ENCODE measurements around the gene APOE.
A peak's percentile ranks its signal among the peaks of the same experiment; 100 is the strongest.
"Not testable (repeated sequence)": the region's sequence is repeated elsewhere in the genome, so short reads cannot be mapped to it uniquely, and the experiment has no call there.

The APOE gene

DNA sequence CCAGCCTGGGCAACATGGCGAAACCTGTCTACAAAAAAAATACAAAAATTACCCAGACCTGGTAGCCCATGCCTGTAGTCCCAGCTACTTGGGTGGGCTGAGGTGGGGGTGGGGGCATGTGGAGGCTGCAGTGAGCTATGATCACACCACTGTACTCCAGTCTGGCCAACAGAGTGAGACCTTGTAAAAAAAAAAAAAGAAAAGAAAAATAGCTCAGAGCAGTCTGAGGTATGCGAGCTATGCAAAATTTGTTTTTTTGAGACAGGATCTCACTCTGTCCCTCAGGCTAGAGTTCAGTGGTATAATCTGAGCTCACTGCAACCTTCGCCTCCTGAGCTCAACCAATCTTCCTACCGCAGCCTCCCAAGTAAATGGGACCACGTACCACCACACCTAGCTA is 21.7 kb upstream of the APOE start:
- no peak for DNase-seq (ENCODE audit: low read depth in 2 of 3, low spot score in 2 of 3)

DNA sequence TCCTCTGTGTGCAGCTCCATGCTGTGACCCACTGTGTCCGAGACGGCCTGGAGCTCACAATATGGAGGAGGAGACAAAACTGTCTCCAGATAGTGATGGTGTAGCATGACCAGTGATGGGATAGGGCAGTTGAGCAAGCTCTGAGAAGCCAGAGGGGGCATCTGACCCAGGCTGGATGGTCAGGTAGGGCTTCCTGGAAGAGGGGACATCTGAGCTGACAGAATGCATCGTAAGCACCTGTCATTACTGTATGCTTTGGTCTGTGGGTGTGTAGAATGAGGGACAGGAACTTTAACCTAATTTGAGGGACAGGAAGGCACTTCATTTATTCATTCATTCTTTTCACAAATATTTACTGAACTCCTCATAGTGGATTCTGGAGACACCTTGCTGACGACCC is 21.0 kb upstream of the APOE start:
- no peak for DNase-seq (ENCODE audit: low read depth in 2 of 3, low spot score in 2 of 3)

DNA sequence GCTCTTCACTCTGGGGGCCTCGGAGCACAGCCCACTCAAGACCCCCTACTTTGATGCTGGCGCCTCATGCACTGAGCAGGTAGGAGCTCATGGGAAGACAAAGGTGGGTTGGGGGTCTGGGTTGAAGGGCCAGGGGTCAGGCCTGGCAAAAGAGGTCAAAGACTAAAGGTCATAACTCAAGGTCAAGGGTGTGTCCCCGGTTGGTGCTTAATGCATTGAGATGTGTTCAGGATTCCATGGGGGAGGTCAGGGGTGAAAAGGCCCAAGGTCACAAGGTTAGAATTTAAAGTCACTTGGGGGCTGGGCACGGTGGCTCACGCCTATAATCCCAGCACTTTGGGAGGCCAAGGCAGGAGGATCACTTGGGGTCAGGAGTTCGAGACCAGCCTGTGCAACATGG is 19.5 kb upstream of the APOE start:
- DNase-seq (ENCODE audit: low read depth in 2 of 3, low spot score in 2 of 3): no peak

DNA sequence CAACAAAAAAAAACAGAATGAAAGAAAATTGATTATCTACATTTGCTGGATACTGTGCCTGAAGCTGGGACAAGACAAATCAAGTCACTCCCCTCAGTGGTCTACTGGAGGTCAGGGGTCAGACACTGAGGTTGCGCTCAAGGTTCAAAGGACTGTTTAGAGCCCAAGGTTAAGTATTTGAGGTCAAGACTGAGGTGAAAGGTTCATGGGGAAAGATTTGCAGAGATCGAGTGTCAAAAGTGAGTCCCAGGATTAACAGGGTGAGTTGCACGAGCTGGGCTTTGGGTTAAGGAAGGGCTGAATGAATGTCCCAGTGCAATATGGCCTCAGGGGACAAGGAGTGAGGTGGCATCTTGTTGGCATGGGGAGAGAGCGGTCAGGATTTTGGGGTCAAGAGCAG is 17.9 kb upstream of the APOE start:
- no peak for DNase-seq (ENCODE audit: low read depth in 2 of 3, low spot score in 2 of 3)

DNA sequence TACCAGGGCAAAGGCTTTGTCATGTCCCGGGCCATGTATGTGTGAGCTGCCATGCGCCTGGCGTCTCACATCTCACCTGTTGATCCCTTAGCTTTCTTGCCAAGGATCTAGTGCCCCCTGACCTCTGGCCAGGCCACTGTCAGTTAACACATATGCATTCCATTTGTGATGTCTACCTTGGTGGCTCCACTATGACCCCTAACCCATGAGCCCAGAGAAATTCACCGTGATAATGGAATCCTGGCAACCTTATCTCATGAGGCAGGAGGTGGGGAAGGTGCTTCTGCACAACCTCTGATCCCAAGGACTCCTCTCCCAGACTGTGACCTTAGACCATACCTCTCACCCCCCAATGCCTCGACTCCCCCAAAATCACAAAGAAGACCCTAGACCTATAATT is 17.3 kb upstream of the APOE start:
- not testable (repeated sequence) for DNase-seq (ENCODE audit: low read depth in 2 of 3, low spot score in 2 of 3)

DNA sequence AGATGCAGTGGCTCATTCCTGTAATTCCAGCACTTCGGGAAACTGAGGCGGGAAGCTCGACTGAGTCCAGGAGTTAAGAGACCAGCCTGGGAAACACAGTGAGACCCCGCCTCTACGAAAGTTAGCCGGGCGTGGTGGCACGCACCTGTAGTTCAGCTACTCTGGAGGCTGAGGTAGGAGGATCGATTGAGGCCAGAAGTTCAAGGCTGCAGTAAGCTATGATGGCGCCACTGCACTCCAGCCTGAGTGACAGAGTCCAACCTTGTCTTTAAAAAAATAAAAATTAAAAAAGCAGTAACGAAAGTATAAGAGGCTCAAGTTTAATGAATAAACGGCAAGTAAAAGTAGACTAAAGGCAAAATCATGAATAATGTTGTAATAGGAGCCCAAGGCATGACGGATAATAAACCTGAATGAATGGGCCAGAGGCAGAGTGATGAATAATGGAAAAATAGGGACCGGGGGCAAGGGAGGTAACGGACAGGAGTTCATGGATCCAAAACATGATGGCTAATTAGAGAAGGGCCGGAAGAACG is 15.7 kb upstream of the APOE start:
- no peak for DNase-seq (ENCODE audit: low read depth in 2 of 3, low spot score in 2 of 3)

DNA sequence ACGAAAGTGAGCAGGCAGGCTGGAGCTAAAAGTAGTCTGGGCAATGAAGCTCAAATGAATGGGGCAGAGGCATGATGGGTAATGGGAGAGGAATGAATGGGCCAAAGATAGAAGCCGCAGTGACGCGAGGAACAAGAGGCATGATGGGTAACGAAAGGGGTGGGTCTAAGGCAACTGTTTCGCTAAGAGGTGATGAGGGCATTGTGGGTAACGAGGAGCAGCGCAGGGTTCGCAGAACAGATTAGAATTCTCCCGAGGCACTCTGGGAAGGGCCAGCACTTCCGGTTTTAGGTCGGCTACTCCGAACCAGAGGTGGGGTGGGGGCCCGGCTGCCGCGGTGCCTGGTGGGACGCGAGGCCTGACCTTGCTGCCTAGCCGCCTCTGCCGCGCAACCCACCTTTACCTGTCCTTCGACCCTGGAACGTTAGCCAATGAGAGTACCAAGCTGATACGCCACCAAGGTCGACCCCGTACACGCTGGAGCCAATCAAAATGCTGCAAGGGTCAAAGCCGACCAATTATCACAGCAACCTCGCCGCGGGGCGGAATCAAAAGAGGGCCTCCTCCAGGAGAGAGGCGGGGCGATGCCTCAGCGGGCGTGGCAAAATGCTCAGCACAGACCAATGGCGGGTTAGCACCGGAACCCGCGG is 15.1 kb upstream of the APOE start:
- DNase-seq (ENCODE audit: low read depth in 2 of 3, low spot score in 2 of 3): peak in 2 of 3 experiments; percentile 99 to 100

DNA sequence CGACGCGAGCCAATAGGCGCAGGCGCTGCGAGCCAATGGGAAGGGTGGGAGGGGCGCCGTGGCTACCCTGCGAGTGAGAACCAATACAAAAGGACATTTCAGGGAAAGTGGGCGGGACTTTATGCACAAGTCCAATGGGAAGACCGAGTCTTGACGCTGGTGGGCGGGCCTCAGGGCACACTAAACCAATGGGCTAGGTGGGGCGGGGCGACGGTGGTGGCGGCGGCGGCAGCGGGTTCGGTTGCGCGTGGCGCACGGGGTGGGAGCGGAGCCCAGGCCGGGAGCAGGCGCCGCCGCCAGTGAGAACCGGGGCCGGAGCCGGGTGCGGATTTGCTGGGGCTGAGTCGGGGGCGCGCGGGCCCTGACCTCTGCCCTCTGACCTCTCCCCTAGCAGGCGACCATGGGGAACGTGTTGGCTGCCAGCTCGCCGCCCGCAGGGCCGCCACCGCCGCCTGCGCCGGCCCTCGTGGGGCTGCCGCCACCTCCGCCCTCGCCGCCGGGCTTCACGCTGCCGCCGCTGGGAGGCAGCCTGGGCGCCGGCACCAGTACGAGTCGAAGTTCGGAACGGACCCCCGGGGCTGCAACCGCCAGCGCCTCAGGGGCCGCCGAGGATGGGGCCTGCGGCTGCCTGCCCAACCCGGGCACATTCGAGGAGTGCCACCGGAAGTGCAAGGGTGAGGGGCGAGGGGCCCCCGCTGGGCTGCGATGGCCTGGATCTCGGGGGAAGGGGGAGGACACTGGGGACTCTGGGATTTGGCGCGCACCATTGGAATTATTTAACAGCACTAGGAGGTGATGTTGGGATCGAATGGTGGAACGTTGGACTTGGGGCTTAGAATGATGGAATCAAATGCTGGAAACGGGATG is 14.3 kb upstream of the APOE start, which contains the start of gene TOMM40:
Gene TOMM40, plus strand, starts transcription at position 239 of the 867 bp plus-strand sequence. Its CDS starts 162 bp downstream, at position 401.
- peak in 1 of 3 experiments; percentile 97 for DNase-seq (ENCODE audit: low read depth in 2 of 3, low spot score in 2 of 3)

DNA sequence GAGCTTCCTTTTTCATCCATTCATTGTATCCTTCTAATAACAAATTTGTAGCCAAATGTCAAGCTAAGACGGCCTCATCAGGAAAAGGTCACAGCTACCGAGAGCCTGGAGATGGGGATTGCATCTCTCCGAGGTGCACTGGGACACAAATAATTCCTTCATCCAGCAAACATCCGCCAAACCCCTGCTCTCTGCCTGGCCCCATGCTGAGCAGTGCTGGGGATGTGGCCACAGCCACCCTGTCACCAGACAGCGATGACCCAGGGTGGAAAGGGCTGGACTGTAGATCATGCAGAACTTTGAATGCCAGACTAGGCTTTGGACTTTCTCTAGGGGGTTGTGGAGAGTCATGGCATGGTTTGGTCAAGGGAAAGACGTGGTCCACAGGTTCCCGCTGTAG is 12.7 kb upstream of the APOE start:
- DNase-seq (ENCODE audit: low read depth in 2 of 3, low spot score in 2 of 3): no peak

DNA sequence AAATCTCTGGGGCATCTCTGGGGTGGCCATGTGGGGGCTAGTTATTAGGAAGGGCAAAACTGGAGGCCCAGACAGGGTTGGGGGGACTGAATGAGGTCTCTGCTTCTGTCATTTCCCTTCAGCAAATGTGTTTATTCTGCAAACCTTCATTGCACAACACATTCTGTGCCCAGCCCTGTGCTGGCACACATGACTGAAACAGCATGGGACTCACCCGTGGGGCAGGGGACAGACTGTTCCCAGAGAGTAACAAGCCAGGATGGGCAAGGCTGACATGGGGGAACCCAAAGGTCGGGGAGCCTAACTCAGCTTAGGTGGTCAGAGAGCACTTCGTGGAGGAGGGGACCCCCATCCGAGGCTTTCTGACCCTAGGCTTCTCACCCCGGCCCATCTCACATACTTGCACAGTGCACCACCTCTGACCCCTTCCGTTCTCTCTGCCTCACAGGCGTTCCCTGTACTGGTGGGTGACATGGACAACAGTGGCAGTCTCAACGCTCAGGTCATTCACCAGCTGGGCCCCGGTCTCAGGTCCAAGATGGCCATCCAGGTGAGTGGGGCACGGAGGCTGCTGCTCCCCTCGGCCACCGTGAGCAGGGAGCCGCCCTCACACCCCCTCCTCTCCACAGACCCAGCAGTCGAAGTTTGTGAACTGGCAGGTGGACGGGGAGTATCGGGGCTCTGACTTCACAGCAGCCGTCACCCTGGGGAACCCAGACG is 12.1 kb upstream of the APOE start:
- DNase-seq (ENCODE audit: low read depth in 2 of 3, low spot score in 2 of 3): no peak

DNA sequence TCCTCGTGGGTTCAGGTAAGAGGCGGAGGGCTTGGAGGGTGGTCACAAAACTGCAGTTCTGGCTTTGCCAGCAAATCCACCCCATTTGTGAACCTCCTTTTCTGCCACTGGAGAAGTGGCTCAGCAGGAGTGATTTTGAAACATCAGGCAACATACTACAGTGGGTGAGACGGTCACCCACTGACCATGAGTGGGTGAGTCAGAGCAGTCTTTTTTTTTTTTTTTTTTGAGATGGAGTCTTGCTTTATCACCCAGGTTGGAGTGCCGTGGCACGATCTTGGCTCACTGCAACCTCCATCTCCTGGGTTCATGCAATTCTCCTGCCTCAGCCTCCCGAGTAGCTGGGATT is 11.6 kb upstream of the APOE start:
- DNase-seq (ENCODE audit: low read depth in 2 of 3, low spot score in 2 of 3): no peak

DNA sequence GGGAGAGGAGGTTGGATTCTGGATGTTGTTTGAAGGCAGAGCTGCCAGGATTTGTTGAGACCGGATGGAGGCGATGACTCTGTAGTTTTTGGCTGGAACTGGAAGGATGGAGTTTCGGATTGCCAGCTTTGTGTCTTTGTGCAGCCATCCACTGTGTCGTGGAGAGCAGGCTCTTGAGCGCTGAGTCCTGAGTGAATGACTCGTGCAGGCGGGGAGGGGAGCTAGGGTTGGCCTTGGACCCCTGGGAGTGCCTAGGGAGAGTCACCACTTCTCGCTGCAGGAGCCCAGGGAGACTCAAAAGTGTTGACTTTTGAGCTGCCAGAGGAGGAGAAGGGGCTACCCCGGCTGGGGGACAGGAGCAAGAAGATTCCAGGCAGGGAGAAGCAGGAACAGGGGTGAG is 10.7 kb upstream of the APOE start:
- DNase-seq (ENCODE audit: low read depth in 2 of 3, low spot score in 2 of 3): no peak

DNA sequence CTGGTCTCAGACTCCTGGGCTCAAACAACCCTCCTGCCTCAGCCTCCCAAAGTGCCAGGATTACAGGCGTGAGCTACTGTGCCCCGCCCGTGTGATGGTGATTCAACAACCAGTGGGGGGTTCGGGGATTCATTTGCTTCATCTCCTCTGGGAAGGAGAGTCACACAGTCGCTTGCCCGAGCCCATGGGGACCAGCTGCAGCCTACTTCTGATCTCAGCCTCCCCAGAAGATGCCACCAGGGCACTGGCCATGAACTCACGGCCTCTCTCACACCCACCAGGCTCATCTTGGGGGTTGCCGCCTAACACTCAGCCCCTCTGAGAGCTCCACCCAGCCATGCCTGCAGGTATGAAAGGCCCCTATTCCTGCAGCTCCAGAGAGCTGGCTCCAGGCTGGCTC is 7.8 kb upstream of the APOE start:
- DNase-seq (ENCODE audit: low read depth in 2 of 3, low spot score in 2 of 3): no peak

DNA sequence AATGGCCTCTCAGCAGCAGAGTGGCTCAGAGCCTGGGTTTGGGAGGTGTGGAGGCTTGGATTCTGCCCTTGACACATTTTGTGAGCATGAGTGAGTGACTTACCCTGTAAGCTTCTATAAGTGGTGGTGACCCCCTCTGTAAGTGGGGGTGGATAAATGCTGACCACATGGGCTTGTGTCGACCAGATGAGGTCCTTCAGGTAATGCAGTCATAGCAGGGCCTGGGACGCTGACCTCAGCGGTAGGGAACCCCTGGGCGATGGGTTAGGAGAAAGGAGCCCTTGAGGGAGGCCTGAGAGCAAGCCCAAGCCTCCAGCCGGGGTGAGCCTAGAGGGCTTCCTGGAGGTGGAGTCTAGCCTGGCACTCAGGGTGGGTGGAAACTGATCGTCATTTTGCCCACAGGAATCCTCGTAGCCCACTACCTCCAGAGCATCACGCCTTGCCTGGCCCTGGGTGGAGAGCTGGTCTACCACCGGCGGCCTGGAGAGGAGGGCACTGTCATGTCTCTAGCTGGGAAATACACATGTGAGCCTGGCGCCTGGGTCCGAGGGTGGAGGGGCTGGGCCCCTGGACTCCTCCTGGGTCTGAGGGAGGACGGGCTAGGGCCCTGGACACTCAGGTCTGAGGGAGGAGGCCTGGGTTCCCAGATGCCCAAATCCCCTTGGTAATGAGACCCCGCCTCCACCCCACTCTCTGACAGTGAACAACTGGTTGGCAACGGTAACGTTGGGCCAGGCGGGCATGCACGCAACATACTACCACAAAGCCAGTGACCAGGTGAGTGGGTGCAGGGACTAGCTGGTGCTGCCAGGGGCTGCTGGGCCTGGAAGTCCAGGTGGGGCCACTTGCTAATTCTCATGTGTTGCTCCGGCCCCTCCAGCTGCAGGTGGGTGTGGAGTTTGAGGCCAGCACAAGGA is 5.0 kb upstream of the APOE start:
- no peak for DNase-seq (ENCODE audit: low read depth in 2 of 3, low spot score in 2 of 3)

DNA sequence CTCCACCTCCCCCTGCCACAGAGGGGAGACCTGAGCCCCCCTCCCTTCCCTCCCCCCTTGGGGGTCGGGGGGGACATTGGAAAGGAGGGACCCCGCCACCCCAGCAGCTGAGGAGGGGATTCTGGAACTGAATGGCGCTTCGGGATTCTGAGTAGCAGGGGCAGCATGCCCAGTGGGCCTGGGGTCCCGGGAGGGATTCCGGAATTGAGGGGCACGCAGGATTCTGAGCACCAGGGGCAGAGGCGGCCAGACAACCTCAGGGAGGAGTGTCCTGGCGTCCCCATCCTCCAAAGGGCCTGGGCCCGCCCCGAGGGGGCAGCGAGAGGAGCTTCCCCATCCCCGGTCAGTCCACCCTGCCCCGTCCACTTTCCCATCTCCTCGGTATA is 2.4 kb upstream of the APOE start:
- no peak for DNase-seq (ENCODE audit: low read depth in 2 of 3, low spot score in 2 of 3)

DNA sequence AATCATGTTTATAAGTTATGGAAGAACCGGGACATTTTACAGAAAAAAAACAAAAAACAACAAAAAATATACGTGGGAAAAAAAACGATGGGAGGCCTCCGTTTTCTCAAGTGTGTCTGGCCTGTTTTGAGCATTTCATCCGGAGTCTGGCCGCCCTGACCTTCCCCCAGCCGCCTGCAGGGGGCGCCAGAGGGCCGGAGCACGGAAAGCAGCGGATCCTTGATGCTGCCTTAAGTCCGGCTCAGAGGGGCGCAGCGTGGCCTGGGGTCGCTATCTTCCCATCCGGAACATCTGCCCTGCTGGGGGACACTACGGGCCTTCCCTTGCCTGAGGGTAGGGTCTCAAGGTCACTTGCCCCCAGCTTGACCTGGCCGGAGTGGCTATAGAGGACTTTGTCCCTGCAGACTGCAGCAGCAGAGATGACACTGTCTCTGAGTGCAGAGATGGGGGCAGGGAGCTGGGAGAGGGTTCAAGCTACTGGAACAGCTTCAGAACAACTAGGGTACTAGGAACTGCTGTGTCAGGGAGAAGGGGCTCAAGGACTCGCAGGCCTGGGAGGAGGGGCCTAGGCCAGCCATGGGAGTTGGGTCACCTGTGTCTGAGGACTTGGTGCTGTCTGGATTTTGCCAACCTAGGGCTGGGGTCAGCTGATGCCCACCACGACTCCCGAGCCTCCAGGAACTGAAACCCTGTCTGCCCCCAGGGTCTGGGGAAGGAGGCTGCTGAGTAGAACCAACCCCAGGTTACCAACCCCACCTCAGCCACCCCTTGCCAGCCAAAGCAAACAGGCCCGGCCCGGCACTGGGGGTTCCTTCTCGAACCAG is 1.8 kb upstream of the APOE start:
- DNase-seq (ENCODE audit: low read depth in 2 of 3, low spot score in 2 of 3): peak; percentile 43 to 83 (median 76)

DNA sequence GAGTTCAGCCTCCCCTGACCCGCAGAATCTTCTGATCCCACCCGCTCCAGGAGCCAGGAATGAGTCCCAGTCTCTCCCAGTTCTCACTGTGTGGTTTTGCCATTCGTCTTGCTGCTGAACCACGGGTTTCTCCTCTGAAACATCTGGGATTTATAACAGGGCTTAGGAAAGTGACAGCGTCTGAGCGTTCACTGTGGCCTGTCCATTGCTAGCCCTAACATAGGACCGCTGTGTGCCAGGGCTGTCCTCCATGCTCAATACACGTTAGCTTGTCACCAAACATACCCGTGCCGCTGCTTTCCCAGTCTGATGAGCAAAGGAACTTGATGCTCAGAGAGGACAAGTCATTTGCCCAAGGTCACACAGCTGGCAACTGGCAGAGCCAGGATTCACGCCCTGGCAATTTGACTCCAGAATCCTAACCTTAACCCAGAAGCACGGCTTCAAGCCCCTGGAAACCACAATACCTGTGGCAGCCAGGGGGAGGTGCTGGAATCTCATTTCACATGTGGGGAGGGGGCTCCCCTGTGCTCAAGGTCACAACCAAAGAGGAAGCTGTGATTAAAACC is 1.1 kb upstream of the APOE start:
- DNase-seq (ENCODE audit: low read depth in 2 of 3, low spot score in 2 of 3): no peak

DNA sequence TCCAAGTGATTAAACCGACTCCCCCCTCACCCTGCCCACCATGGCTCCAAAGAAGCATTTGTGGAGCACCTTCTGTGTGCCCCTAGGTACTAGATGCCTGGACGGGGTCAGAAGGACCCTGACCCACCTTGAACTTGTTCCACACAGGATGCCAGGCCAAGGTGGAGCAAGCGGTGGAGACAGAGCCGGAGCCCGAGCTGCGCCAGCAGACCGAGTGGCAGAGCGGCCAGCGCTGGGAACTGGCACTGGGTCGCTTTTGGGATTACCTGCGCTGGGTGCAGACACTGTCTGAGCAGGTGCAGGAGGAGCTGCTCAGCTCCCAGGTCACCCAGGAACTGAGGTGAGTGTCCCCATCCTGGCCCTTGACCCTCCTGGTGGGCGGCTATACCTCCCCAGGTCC is 2.0 kb downstream of the APOE start:
- DNase-seq (ENCODE audit: low read depth in 2 of 3, low spot score in 2 of 3): no peak

DNA sequence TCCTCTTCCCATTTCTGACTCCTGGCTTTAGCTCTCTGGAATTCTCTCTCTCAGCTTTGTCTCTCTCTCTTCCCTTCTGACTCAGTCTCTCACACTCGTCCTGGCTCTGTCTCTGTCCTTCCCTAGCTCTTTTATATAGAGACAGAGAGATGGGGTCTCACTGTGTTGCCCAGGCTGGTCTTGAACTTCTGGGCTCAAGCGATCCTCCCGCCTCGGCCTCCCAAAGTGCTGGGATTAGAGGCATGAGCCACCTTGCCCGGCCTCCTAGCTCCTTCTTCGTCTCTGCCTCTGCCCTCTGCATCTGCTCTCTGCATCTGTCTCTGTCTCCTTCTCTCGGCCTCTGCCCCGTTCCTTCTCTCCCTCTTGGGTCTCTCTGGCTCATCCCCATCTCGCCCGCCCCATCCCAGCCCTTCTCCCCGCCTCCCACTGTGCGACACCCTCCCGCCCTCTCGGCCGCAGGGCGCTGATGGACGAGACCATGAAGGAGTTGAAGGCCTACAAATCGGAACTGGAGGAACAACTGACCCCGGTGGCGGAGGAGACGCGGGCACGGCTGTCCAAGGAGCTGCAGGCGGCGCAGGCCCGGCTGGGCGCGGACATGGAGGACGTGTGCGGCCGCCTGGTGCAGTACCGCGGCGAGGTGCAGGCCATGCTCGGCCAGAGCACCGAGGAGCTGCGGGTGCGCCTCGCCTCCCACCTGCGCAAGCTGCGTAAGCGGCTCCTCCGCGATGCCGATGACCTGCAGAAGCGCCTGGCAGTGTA is 2.7 kb downstream of the APOE start:
- no peak for DNase-seq (ENCODE audit: low read depth in 2 of 3, low spot score in 2 of 3)

Measured in activated CD8-positive, alpha-beta memory T cell treated with anti-CD3 and anti-CD28 coated beads for 48 hours (primary cell).